HG03139 (cell line): ENCODE measurements around the gene IFI16.
"Not testable (repeated sequence)": the region's sequence is repeated elsewhere in the genome, so short reads cannot be mapped to it uniquely, and the experiment has no call there.

Experiments used
- ATAC-seq: cut with Tn5 transposase; IDR thresholded peaks from one replicate; pipeline ENCODE4 v1.9.1; 2021; ENCODE audit not compliant: unreplicated experiment

The IFI16 gene

DNA sequence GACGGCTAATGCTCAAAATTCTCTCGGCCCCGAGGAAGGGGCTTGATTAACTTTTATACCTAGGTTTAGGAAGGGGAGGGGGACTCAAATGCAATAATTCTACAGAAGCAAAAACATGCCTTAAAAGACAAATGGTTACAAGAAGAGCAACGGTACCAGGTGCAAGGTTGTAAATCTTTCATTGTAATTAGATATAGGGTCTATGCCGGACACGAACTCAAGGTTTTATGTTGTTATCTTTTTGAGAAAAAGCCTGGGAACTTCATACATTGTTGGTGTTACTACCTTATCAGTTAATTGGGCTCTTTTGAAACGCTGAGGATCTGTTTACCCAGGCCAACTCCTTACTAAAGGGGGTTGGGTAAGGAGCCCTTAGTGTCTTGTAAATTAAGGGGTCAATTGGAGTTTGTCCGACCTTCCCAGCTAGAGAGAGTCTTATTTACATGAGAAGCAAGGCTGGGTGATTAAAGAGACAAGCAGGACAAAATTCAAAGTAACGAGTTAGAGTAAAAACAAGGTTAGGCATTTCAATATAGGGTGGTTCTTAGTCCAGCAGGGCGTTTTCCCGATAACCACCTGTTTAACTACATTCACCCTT lies 3.4 kb upstream of the IFI16 start:
- ATAC-seq: not testable (repeated sequence)

DNA sequence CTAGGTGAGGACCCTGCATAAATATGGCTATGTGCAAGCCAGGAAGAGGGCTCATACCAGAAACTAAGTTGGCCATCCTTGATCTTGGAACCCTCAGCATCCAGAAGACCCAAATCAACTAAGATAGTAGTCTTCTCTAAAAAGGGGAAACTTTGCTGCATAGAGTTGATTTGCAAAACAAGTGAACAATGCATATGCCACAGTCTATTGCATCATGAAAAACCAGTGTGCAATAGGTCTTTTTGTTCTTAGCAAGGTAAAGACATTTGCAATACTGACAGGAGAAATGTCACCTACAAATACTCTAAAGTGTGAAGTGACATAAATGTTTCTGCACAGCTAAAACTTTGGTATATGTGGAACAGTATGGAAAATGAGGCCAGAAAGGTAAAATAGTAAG lies 2.0 kb upstream of the IFI16 start:
- ATAC-seq: no peak

DNA sequence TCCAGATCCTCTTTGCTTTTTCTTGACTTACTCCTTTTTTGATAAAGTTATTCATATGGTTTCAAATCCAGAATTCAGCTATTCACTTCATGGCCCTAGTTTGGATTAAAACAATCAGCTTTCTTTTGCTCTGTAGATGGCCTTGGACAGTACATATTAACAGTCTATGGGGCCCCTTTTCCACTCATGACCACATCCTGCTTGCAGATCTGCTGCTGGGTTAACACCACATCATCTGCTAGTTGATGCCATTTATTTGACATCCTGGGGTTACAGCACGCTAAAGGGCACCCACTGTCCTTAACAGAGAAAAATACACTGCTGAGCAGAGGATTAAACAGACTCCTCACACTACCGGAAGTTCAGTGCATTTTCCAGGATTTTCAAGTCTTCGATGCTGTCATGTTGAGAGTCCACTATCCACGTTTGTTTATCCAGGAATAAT lies 941 bp upstream of the IFI16 start:
- peak; percentile 80 for ATAC-seq

DNA sequence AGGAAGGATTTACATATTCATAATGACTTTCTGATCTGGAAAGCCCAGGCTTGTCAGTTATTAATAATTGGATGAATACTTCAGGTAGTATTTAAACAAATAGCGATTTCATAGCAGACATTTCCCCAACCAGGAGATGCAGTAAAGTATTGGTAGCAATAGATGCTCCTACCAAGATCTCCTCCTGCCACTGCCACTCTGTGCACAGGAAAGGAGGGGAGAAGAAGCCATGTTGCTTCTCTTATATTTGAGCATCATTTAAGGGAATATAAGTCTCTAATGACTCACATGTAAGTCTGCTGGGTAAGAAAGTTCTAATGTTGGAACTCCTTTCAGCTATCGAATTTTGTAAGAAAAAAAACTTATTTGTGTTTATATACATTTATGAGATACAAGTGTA lies 420 bp upstream of the IFI16 start:
- no peak for ATAC-seq

DNA sequence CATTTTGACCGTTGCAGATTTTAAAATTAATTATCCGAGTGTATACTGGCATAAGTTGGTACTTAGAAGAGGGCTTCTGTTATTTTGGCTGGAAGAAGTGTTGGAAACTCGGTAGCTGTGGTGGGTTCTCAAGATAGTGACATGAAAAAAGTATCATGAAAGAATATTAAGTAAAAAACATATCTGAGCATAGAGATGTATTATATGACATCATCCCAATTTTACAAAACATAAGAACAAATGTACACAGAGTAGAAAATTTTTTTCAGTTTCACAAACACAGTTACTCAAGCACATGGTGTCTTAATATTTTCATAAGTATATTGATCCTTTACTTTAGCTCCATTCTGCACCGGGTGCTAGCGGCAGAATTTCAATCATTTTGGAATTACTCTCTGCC lies 684 bp downstream of the IFI16 start:
- no peak for ATAC-seq

DNA sequence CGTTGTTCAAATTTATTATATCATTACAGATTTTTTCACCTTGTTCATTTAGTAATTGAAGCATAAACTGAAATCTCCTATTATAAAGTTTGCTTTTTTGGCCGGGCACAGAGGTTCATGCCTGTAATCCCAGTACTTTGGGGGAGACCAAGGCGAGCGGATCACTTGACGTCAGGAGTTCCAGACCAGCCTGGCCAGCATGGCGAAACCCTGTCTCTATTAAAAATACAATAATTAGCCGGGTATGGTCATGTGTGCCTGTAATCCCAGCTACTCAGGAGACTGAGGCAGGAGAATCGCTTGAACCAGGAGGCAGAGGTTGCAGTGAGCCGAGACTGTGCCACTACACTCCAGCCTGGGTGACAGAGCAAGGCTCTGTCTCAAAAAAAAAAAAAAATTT lies 1.3 kb downstream of the IFI16 start:
- ATAC-seq: not testable (repeated sequence)

DNA sequence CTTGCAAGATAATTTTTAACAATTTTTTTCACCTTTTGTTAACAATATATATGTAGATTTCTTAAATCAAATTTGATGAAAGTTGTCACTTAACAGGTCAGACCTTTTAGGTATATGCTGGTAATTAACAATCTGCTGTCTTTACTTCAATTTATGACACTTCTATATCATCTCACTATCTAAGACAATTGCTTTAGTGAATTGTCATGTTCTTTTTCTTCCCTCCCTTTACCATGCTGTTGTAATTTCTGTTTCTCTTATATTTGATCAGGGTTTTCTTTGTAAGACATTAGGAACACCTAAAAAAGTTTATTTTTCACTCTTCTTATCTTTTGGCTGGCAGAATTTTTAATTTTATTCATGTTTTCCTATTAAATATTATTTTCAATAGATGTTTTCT lies 2.0 kb downstream of the IFI16 start:
- no peak for ATAC-seq

DNA sequence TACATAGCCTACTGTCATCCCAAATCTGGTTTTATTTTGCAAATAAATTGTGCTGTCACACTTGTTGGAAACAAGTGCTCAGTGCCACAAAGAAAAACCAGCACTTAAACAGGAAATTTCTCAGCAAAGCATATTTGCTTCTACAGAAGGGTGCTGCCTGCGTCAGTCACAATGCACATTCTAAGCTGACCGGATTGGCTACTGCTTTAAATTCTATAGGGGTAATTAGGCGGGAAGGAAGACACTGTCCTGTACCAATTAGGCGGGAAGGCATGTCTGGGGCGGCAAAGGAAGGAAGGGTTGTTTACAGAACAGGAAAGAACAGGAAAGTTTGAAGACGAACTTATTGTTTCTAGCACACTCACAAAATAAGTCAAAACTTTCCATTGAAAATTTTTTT lies 2.8 kb downstream of the IFI16 start:
- peak; percentile 29 for ATAC-seq

DNA sequence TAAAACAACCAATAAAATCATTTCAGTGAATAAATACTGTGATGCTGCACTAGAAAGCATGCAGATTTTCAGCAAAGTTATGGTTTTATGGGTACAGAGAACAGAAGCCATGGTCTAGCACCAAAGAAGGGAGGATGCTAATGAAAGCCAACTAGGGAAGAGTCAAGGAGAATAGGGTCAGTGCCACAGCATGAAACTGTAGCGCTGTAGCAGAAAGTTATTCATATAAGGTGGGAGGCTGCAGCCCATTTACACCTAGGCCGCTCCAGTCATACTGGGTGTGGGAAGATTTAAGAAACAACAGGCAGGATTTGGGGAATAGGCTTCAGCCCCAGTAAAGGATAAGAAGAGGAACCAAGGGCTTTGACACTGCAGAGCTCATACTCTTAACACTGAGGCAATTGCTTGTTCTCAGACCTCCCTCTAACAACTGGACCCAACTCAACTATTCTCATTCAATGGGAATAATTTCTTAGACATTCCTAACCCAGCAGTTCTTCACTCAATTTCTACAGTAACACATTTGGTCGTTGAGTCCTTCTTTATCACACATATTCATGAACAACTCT lies 4.4 kb downstream of the IFI16 start:
- no peak for ATAC-seq

DNA sequence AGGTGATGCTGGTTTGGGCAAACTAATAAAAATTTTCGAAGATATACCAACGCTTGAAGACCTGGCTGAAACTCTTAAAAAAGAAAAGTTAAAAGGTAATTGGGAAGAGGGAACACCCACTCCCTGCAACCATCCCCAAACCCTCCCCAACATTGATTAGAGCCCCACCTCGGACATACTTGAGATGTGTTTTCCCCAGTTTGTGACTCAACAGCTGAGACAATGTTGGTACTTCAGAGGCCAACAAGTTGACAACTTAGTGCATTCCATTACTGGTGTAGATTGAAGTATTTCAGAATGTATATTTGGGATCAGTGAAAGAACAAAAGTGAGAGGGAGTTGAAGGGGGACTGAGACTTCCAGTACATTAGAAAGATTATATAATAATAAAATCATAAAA lies 5.1 kb downstream of the IFI16 start:
- no peak for ATAC-seq

DNA sequence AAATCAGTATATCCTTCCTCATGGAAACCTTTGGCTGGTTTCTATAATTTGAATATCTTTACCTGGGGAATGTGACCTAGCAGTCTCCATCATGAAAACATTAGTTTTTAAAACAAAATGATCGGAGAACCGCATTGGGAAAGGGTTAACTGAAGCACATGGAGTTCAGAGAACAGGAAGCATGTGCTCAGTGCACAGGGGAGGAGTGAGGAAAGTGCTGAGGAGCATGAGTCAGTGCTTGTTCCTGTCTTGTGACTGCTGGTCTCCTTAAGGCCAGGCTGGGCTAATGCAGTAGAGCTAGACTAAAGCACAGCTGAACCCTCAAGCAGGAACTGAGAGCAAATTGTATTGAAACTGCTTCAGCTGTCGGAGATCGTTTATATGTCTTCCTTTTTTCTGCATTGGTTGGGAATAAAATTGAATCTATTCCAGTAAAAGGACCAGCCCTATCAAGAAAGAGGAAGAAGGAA lies 5.8 kb downstream of the IFI16 start:
- peak; percentile 91 for ATAC-seq

DNA sequence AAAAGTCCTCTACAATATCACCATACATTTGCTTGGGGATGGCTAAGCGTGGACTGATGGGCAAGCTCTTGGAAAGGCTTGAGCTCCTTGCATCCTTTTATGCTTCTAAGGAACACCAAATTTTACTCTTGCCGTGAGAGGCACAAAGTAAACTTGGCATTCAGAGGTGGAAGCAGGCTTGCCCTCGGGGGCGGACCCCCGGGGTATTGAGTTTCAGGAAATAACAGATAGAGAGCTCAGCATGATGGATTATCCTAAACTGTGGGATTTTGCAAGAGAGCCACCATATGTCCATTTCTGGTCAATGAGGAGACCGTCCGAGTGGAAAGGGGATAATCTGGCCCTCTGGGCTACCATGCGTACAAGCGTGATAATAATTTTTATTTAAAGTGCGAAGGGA lies 14.0 kb downstream of the IFI16 start:
- no peak for ATAC-seq

DNA sequence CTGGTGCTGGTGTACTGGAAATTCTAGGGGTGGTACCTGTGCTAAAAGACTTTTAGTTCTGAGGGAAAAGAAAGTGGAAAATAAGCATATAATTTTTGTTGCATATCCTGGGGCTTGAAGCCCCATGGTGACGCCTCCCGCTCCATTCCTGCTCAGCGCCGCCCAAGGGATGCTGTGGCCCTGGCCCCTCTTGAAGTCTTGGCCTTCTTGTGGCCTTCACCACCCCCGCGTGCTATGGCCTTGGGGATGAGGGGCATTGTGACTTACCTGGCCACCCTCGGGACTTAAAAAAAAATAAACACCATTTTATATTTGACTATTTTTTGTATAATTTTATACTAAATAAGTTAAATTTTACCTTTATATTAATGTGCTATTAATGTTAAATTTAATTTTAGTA lies 15.3 kb downstream of the IFI16 start:
- ATAC-seq: no peak

DNA sequence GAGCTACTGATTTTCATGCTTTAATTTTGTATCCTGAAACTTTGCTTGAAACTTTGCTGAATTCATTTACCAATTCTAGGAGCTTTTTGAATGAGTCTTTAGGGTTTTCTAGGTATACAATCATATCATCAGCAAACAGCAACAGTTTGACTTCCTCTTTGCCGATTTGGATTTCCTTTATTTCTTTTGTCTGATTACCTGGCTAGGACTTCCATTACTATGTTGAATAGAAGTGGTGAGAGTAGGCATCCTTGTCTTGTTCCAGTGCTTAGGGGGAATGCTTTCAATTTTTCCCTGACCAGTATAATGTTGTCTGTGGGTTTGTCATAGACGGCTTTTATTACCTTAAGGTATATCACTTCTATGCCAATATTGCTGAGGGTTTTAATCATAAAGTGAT lies 17.1 kb downstream of the IFI16 start:
- ATAC-seq: not testable (repeated sequence)

DNA sequence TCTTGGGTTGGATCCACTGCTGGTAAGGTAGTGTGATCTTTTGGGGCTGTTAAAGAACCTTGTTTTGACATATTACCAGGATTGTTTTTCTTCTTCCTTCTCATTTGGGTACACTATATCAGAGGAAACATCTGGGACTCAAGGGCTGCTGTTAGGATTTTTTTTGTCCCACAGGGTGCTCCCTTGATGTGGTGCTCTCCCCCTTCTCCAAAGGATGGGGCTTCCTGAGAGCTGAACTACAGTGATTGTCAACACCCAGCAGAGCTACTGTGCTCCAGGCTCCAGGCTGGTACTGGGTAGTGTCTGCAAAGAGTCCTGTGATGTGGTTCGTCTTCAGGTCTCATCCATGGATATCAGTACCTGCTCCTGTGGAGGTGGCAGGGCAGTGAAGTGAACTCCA lies 20.6 kb downstream of the IFI16 start:
- no peak for ATAC-seq

DNA sequence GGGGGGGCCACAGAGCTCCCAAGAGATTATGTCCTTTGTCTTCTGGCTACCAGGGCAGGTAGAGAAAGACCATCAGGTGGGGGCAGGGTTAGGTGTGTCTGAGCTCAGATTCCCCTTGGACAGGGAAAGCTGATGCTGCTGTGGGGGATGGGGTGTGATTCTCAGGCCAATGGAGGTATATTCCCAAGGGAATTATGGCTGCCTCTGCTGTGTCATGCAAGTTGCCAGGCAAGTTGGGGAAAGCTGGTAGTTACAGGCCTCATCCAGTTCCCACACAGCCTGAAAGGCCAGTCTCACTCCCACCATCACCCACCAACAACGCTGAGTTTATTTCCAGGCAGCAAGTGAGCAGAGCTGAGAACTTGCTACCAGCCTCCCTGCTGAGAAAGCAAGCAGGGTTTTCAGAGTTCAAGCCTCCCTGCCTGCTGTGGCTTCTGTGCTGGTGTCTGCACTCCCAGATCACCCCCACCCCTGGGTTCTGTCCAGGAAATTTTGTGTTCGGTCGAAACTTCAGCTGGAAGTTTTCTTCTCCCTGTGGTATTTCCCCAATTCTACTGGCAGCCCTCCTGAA lies 21.3 kb downstream of the IFI16 start:
- ATAC-seq: no peak

DNA sequence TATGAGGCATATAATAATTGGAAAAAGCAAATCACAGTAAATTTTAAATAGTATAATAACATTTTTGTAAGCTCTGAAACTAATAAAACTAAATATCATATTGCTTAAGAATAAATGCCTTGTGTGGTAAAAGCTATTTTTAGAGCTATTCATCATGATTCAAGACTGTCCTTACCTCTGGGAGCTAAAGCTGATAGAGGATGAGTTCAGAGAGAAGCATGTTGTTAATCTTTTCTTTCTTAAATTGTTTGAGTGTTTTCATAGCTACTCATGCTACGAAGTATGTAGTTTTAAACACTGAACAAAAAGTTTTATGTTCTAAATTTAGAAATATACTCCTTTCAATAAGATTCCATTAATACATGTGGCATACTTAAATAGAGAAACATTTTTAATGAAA lies 30.5 kb downstream of the IFI16 start:
- no peak for ATAC-seq

DNA sequence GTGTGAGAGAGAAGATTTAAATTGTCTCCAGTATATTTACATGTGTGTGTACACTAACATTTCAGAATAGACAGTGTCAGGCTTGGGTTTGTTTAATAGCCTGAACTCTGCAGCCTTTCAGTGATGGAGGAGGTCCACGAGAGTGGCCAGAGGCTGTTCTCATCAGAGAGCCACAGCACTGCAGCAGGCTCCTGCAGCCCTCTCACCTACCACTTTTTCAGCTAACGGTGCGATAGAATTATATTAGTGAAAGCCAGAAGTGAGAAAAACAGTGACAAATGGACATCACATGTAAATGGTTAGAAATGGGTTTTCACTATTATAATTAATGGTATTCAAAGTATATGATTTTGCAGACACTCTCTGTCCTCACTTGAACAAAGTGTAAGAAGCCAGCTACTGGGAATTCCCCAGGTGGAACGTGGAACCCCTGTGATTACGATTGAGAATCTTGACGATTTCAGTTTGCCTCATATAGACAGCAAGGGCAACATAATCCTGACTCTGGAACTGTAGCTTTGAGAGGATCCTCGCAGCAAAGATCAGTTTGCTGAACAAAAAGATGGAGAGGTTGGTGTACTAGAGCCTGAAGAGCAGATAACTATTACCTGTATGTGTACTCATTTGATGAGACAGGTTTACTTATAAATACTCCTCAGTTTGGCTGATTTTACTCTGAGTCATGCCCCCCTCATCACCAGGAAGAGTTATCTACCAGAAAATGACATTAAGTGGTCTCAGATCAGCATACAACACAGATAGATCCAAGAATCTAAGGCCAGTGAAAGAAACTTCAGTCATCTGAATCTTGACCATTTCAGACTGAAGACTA lies 31.4 kb downstream of the IFI16 start:
- no peak for ATAC-seq

DNA sequence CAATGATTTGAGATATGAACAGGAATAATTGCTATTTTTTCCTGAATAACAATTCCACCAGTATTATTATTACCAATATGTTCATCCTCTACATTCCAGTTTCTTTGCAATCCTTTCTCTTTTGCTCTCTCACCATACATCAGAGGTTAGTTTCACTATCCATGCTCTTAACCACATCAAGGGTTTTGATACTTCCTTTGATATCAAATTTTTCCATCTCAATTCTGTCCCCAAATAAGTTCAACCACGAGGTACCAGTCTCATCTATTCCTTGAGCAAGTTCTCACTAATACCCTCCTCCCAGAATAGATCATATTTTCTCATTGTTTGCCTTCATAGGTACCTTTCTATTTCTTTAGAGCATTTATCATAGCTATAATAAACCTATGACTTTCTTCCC lies 36.8 kb downstream of the IFI16 start:
- ATAC-seq: not testable (repeated sequence)

DNA sequence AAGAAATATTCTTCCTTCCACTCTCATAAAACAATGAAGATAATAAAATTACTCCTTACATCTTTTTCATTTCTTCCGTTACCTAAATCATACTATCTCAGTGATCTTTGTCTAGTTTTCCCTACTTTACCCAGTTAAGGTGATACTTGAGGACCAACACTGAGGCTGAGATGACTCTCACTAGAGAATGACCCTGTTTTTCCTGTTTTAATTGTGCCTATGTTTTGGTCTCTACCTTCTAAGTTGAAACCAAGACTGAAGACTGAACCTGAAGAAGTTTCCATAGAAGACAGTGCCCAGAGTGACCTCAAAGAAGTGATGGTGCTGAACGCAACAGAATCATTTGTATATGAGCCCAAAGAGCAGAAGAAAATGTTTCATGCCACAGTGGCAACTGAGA lies 41.7 kb downstream of the IFI16 start:
- no peak for ATAC-seq

DNA sequence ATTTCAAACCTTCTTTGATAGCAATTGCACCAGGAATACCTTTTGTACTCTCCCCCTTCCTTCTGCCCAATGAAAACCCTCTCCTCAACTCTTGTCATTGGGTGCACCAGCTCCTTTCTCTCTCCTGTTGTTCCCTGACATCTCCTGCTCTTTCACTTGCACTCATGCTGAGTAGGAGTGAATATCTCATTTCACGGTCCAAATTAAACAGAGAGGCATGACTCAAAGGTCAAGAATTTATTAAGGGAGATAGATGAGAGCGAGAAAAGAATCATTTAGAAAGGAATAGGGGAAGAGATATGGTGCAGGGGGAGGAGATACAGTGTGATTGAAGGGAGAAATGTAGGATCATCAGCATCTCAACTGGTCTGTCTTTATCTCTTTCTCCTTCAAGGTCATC lies 44.7 kb downstream of the IFI16 start:
- ATAC-seq: no peak

DNA sequence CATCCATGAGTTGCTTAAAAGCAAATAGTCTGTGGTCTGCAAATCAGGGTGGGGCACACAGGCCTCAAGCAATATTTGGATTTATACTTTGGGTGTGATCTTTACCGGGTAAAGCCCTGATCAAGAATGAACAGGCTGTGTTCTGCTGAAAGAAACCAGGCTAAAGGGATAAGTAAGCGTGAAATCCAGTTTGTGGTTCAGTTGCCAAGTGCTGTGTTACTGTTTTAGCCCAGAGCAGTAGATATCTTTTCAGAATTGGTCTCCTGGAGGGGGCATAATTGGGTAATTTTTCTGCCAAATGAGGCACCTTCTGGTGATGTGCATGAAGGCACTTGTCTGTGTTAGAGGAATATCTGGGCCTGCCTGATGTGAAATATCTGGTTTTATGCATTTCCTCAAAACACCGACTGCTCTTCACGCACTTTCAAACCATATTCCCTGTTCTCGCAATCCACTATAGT lies 45.5 kb downstream of the IFI16 start:
- no peak for ATAC-seq
